GM15510 (cell line): ENCODE data around the gene NRAP.

ENCODE experiments used
- POLR2A ChIP-seq: IDR thresholded peaks from 3 replicates; pipeline ENCODE4 v1.6.1; 2011; ENCODE audit warnings: borderline replicate concordance; ENCODE audit not compliant: insufficient read length; ENCODE audit errors: extremely low read depth

Gene NRAP, protein sequence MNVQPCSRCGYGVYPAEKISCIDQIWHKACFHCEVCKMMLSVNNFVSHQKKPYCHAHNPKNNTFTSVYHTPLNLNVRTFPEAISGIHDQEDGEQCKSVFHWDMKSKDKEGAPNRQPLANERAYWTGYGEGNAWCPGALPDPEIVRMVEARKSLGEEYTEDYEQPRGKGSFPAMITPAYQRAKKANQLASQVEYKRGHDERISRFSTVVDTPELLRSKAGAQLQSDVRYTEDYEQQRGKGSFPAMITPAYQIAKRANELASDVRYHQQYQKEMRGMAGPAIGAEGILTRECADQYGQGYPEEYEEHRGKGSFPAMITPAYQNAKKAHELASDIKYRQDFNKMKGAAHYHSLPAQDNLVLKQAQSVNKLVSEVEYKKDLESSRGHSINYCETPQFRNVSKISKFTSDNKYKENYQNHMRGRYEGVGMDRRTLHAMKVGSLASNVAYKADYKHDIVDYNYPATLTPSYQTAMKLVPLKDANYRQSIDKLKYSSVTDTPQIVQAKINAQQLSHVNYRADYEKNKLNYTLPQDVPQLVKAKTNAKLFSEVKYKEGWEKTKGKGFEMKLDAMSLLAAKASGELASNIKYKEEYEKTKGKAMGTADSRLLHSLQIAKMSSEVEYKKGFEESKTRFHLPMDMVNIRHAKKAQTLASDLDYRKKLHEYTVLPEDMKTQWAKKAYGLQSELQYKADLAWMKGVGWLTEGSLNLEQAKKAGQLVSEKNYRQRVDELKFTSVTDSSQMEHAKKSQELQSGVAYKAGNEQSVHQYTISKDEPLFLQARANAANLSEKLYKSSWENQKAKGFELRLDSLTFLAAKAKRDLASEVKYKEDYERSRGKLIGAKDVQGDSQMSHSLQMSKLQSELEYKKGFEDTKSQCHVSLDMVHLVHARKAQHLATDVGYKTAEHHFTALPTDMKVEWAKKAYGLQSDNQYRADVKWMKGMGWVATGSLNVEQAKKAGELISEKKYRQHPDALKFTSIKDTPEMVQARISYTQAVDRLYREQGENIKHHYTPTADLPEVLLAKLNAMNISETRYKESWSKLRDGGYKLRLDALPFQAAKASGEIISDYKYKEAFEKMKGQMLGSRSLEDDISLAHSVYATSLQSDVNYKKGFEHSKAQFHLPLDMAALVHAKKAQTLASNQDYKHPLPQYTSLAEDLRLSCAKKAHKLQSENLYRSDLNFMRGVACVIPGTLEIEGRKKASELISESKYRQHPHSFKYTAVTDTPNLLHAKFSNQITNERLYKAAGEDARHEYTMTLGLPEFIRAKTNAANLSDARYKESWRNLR (N-terminal part only)

DNA sequence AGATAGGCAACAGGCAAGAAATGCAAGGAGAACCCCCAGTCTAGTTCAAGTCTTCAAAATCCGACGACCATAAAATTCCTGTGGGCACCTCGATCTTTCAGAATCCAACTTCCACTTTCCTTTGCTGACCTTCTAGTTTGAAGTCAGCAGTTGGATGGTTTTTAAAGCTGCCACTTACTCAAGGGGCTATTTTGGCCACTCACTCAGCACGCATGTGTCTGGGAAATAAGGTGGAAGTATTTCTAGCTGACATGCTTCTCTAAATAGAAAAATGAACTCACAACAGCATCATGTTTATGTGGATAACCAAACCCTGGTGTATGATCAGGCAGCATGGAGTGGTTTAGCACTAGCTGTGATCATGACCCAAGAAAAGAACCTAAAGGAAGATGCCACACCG, at the start of gene NRAP:
Gene NRAP, minus strand, starts transcription at position 134 of the 400 bp plus-strand sequence. CDS start 159 bp downstream, outside the sequence.
- TF ChIP-seq POLR2A = no peak

DNA sequence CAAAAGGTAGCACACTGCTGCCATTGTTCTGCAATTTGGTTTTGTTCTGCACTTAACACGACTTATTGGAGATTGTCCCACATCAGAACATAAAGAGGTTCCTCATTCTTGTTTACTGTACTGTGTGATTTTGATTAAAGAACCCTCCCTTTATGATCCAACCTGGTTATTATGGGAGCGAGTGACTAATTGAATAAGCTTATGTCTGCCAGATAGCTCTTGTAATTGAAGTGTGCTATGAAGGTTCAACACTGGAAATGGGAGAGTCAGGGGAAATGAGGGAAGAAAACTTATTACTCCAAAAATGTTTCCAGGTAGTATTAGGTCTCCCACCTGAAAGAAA, 49.8 kb upstream of the NRAP start:
- no peak for TF ChIP-seq POLR2A

DNA sequence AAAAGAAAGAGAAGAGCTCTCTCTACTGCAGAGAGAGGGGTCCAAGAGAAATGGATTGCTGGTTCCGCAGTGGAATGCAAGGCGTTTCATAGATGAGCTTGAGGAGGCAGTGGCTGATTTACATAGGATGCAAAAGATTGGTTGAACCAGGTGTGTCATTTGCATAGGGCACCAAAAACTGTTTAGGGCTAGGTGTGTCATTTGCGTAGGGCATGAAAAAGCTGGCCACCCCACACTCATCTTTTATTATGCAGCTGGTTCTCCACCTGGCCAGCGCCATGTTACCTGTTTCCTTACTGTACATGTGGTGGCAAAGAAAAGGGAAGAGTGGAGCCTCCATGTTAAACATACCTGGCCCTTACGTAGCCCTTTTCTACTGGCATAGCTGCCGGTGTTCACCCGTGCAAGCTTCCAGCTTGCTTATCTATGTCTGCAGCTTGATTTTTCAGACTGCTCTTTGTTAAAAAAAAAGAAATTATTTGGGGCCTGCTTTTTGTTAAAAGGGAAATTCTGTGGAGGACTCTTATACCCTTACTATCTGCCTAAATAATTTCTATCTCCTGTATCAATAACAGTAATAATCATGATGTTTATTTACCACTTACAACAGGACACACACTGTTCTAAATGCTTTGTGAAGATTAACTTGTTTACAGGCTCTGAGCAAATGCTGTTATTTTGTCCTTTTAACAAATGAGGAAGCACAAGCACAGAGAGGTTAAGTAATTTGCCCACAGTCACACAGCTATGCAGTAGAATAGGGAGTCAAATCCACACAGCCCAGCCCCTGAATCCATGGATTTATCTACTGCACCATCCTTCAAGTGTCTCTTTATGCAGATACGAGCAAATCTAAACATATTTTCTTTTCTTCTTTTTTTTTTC, 49.2 kb upstream of the NRAP start:
- TF ChIP-seq POLR2A = no peak

- TF ChIP-seq POLR2A = no peak
These were observed 48.2 kb upstream of the NRAP start for GRCh38 chr10:113712024-113712423.

GRCh38 chr10:113711142-113711541, 47.3 kb upstream of the NRAP start:
- no peak for TF ChIP-seq POLR2A

DNA sequence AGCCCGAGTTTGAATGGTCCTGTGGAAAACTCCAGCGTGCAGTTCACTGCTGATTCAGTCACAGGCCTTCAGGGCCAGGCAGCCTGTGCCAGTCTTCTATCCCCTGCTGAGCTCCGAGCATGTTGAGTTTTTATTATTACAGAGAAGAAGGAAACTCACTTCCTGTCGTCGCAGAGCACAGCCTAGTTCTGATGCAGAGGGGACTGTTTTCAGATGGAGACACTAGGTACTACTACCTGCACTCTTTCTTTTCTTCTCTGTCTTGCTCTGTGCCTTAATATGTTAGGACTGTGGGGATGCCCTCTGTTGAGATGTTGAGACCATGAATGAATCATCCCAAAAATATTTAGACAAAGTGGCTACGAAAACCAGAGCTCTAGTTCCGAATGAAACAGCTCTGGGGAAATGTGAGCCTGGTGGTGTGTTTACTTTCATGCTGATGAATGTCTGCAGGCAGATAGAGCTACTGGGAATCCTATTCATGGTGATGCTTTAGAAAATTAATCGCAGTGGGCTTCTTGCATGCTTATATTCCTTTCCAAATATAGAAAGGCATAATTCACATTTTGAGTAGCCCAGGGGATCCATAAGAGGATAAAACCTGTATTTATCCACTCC, 45.5 kb upstream of the NRAP start:
- TF ChIP-seq POLR2A = no peak

GRCh38 chr10:113708640-113709039, 44.8 kb upstream of the NRAP start:
- TF ChIP-seq POLR2A = no peak

DNA sequence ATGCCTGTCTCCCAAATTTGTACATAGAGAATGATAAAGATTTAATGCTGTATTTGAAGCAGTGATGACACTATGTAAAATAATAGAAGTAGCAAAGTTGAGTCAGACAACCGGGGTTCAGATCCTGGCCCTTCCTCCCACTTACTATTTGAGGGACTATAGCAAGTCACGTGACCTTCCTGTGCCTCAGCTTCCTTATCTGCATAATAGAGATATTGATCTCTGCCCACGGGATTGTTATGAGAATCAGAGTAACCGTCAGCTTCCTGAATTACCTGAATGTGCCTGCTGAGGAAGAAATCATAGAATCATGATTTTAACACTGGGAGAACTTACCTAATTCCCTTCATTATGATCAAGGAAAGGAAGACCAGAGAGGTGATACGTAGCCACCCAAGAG, 42.8 kb upstream of the NRAP start:
- no peak for TF ChIP-seq POLR2A

- no peak for TF ChIP-seq POLR2A
These were observed 41.5 kb upstream of the NRAP start for GRCh38 chr10:113705344-113705652.

- TF ChIP-seq POLR2A = no peak
These were observed 40.9 kb upstream of the NRAP start for GRCh38 chr10:113704637-113705343.

GRCh38 chr10:113697595-113697994, 33.8 kb upstream of the NRAP start:
- TF ChIP-seq POLR2A = no peak

- no peak for TF ChIP-seq POLR2A
These were observed 31.9 kb upstream of the NRAP start for GRCh38 chr10:113695691-113696090.

DNA sequence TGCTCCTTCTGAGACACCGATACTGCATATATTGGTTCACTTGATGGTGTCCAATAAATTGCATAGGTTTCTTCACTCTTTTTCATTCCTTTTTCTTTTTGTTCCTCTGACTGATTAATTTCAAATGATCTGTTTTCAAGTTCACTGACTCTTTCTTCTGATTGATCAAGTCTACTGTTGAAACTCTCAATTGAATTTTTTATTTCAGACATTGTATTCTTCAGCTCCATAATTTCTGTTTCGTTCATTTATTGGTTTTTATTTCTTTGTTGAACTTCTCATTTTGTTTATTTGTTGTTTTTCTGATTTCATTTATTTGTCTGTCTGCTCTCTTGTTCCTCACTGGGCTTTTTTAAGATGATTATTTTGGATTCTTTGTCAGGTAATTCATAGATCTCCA, 29.5 kb upstream of the NRAP start:
- TF ChIP-seq POLR2A = no peak
